H1 (cell line): ENCODE data around the gene ABHD11. TPM values are rescaled to one million over a fixed set of nuclear protein-coding genes. Genes with fewer than 3 reads are reported as not detected.

ENCODE experiments used
- CBX5 ChIP-seq: fragments of 300-800, 300-1000 bp; sonication (generic); IDR thresholded peaks from 2 replicates; pipeline ENCODE4 v1.7.1; 2016; ENCODE audit warnings: antibody characterized with exemption, low read length, low read depth
- EP300 ChIP-seq, 2 experiments: IDR thresholded peaks; 1 replicate in 1 of 2; 2 replicates in 1 of 2; pipeline ENCODE4 v1.6.1; 2011 to 2012; ENCODE audit warnings: low read depth in 2 of 2, low read length in 2 of 2, mild to moderate bottlenecking in 2 of 2, borderline replicate concordance in 1 of 2, inconsistent platforms in 1 of 2, moderate library complexity in 1 of 2
- EZH2 ChIP-seq: fragments of 200-600 bp; sonication (generic); IDR thresholded peaks from 2 replicates; pipeline ENCODE4 v1.7.1; 2012; ENCODE audit warnings: low read depth, mild to moderate bottlenecking, moderate library complexity, low read length, inconsistent platforms; ENCODE audit not compliant: severe bottlenecking
- MAFK ChIP-seq: IDR thresholded peaks from 2 replicates; pipeline ENCODE4 v1.6.1; 2012; ENCODE audit warnings: low read depth, mild to moderate bottlenecking, improper control_type of control experiment, low read length
- POLR2A ChIP-seq, 2 experiments: IDR thresholded peaks; 1 replicate in 1 of 2; 2 replicates in 1 of 2; pipeline ENCODE4 v1.6.1; 2011; ENCODE audit warnings: low read depth in 2 of 2, low read length in 2 of 2, mild to moderate bottlenecking in 2 of 2; ENCODE audit errors: control extremely low read depth in 1 of 2
- RAD21 ChIP-seq, 2 experiments: IDR thresholded peaks in 1 of 2; conservative IDR thresholded peaks in 1 of 2; 2 replicates each; pipeline ENCODE4 v1.6.1; 2011; ENCODE audit warnings: low read depth in 2 of 2, low read length in 2 of 2, improper control_type of control experiment in 1 of 2, inconsistent platforms in 1 of 2, mild to moderate bottlenecking in 1 of 2, moderate library complexity in 1 of 2
- SIRT6 ChIP-seq: IDR thresholded peaks from one replicate; pipeline ENCODE4 v1.7.1; 2012; ENCODE audit warnings: low read length, inconsistent platforms
- SP4 ChIP-seq: IDR thresholded peaks from 2 replicates; pipeline ENCODE4 v1.6.1; 2012; ENCODE audit warnings: low read length, inconsistent platforms
- SUZ12 ChIP-seq: fragments of 200-600 bp; sonication (generic); IDR thresholded peaks from 2 replicates; pipeline ENCODE4 v1.6.1; 2012; ENCODE audit warnings: mild to moderate bottlenecking, inconsistent platforms, low read length, moderate library complexity, mixed read lengths
- TCF12 ChIP-seq: IDR thresholded peaks from 2 replicates; pipeline ENCODE4 v1.6.1; 2011; ENCODE audit warnings: low read depth, mild to moderate bottlenecking, low read length
- ZNF274 ChIP-seq: IDR thresholded peaks from 2 replicates; pipeline ENCODE4 v1.7.0; 2012; ENCODE audit warnings: low read length, borderline replicate concordance; ENCODE audit errors: extremely low read depth
- polyA plus RNA-seq, 7 experiments: library from polyadenylated mRNA; depleted of rRNA in 3 of 7; stranded (reverse) in 5 of 7; unstranded in 2 of 7; fragments of >200 nt in 5 of 7; fragments of 200-250 nt in 2 of 7; gene quantifications; 1 replicate in 5 of 7; 2 replicates in 1 of 7; 4 replicates in 1 of 7; pipeline versions ENCODE4 v1.2.1 to v1.2.3, GENCODE V29; 2011 to 2013; ENCODE audit warnings: missing spikeins in 2 of 7, mixed read lengths in 2 of 7
- total RNA-seq: library from RNA; stranded (reverse); fragmentation: NEBNext Ultra II Directional; extraction: Animal tissue kit (Norgen Biotek cat#: 25700); gene quantifications from 2 replicates; pipeline ENCODE4 v1.2.1, GENCODE V29; 2021
- TF ChIP-seq, protein P1 (sequence below): IDR thresholded peaks from 2 replicates; pipeline ENCODE4 v1.6.1; 2012; ENCODE audit warnings: low read length, inconsistent platforms

Gene ABHD11
- total and polyA plus RNA-seq, 2 of the 8 experiments (the other 6 are each of a cell fraction or from before 2014, with no cell fraction given) = 19.8 to 42.2 TPM

DNA sequence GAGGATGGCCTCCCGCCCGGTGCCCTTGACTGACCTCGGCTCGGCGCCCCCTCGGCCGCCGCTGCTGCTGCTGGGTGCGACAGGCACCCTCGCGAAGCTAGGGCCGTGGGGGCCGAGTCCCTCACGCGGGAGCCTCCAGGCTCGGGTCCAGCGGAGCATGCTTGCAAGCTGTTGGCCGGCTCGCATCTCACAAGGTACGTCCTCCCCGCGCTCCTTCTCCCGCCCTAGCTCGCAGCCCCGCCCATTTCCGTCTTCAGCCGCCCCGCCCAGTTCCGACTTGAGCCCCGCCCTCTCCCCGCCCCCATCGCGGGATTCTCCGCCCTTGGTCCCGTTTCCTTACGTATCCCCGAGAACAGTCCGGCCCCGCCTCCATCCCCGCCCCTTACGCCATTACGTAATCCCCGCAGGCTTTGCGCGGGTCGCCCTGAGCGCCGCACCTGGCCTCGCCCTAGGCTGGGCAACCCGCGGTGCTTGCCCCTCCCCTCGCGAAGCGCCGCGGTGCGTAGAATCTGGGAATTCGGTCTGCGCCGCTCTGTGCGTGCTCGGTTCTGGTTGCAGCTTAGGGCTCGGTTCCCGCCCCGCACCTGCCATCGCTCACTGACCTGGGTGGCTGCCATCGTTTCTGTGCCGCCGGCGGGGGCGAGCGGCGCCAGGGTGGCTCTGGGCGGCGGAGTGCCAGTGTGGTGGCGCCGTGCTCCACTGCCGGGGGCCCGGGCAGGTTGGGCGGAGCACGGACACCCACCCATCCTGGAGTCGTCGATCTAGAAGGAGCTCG lies at the start of gene ABHD11 (continued):
- TF ChIP-seq TCF12 (peak; percentile 96), ZNF274 (no peak), EP300 (IDR thresholded peaks at IDR 0.05; ENCODE audit: borderline replicate concordance in 1 of 2, low read depth in 2 of 2, low read length in 2 of 2) (peak in 1 of 2 experiments; percentile 85; a peak in 1 of 3 replicates), MAFK (no peak), SUZ12 (no peak), POLR2A (IDR thresholded peaks at IDR 0.05; ENCODE audit: control extremely low read depth in 1 of 2, low read depth in 2 of 2, low read length in 2 of 2) (peak in 1 of 2 experiments; percentile 97; a peak in 2 of 3 replicates), RAD21 (IDR thresholded peaks at IDR 0.05 in 1 of 2, conservative IDR thresholded peaks at IDR 0.05 in 1 of 2; ENCODE audit: low read depth in 2 of 2, low read length in 2 of 2) (peak in 1 of 2 experiments; percentile 12; a peak in 1 of 4 replicates), CBX5 (no peak), SP4 (no peak), SIRT6 (no peak), EZH2 (no peak)
- TF ChIP-seq, protein P1, sequence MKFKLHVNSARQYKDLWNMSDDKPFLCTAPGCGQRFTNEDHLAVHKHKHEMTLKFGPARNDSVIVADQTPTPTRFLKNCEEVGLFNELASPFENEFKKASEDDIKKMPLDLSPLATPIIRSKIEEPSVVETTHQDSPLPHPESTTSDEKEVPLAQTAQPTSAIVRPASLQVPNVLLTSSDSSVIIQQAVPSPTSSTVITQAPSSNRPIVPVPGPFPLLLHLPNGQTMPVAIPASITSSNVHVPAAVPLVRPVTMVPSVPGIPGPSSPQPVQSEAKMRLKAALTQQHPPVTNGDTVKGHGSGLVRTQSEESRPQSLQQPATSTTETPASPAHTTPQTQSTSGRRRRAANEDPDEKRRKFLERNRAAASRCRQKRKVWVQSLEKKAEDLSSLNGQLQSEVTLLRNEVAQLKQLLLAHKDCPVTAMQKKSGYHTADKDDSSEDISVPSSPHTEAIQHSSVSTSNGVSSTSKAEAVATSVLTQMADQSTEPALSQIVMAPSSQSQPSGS = peak; percentile 98
